NCI-H2196 treated with DMSO at 0.1 percent for 48 hours (cell line): Measurements from ENCODE around the gene CTSH.
"Not testable (repeated sequence)": the region's sequence is repeated elsewhere in the genome, so short reads cannot be mapped to it uniquely, and the experiment has no call there.

ENCODE experiments used
- DNase-seq: peaks from one replicate; lab custom pipeline; 2025; ENCODE audit not compliant: unreplicated experiment; lab: John Stamatoyannopoulos, UW

Gene CTSH

DNA sequence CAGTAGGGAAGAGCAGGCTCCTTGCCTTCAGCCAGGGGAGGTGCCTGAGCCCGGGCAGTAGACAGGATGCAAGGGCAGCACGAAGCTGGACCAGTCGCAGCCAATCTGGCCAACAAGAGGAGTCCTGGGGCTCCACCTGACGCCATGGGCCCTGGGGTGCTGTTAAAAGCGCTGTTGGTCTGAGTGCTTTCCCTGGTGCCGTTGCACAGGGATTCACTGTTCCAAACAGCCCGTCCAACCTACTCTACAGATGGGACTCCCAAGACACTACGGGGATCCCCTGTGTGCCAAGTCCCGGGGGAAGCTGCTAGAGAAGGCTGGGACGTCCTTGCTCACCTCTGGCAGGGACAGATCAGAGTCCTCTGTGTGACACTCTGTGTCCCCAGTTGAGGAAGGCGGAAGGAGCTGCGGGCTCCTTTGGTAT is 632 bp downstream of the CTSH start:
- no peak for DNase-seq

DNA sequence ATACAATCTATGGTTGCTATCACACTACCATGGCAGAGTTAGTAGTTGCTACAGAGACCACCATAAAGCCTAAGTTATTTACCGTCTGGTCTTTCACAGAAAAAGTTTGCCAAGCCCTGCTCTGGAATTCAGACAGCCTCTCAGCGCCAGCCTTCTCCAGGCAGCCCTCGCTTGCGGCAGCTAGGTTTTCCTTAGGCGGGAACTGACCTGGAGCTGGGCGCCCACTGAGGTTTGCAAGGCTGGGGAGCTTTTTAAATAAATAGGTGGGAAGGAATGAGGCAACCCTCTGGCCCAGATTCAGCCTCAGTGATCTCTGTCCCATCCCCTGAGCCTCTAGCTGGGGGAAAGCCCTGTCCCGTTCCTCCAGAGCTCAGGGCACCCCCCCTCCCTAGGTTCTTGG is 1.2 kb downstream of the CTSH start:
- no peak for DNase-seq

DNA sequence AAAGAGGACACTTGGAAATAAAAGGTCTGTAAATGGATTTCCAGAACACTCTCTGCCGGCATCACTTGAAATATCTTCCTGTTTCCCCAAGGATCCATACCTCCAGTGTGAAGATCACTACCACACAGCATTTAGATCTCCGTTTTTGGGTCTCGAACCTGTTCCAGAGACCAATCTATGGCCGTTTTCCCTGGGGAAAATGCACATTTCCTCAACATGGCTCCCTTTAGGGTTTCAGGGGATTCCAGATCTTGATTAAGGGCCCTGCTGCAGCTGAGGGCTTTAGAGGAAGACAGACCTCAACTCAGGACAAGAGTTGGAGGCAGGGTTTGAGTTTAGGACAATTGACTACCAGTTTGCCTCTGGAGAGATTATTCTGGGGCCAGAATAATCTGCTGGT is 2.1 kb downstream of the CTSH start:
- DNase-seq = no peak

DNA sequence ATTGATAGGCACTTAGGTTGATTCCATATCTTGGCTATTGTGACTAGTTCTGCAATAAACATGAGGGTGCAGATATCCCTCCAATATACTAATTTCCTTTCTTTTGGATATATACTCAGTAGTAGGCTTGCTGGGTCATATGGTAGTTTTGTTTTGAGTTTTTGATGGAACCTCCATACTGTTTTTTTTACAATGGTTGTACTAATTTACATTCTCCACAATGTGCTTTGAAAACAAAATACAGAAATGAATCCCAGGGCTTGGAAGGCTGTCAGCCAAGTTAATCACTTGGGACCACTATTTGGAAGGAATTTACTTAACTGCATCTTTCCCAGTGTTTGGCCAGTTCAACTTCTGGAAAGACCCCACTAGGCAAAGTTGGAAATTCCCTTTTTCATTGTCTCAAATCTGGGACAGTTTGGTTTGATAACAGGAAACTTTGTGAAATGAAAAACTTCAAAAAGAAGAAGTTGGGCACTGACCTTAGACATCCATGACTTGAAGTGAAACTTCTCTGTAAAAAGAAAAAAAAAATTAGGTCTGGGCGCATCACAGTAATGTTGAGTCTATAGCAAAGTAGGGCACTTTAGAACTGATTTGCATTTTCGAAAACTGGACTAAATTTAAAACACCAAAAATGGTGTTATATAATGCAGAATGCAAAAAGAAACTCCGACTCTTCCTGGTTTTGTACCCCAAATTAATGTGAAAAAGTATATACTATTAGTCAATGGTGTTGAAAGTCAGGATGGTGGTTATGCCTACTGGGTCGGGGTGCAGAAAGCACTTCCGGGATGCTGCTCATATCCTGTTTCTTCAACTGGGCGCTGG is 6.0 kb downstream of the CTSH start:
- no peak for DNase-seq

DNA sequence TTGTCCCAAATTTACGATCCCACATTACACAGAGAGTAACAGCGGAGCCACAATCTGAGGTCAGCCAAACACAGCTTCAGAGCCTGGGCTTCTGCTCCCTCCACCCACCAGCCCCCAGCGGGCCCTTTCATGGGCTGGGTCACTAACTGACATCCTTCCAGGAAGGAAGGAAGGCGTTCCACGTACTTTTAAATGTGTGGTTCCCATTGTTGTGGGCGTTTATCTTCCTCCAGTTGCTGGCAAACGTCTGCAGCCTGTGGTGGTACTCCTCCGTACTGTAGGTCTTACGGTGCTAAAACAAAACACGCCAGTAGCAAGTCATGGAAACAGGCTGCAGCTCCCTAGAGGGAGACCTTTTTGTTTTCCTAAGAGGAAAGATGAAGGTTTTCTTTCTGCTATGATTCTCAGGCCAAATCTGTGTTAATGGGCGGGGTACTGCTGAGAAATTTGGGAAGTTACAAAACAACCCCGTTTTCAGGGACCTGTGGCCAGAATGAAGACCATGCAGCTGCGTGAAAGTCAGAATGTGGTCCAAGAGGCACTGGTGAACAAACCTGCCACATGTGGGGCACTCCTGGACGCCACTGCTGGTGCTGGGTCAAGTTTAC is 7.6 kb downstream of the CTSH start:
- DNase-seq = no peak

DNA sequence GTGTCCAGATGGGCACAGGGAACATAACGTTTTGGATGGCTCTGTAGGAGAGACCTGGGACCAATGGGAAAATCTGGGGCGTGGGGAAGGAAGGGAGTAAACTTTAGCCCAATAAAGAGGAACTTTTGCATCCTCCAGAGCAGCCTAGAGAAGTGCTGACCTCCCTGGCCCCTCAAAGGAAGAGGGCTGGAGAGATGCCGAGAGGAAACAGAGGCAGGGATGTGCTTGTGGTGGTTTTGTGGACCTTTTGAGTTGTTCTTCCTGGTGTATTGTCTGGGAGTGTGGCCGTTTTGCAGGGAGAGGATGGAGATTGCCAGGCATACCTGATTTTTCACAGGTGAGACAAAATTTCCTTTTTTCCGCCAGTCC is 10.2 kb downstream of the CTSH start:
- DNase-seq = no peak

DNA sequence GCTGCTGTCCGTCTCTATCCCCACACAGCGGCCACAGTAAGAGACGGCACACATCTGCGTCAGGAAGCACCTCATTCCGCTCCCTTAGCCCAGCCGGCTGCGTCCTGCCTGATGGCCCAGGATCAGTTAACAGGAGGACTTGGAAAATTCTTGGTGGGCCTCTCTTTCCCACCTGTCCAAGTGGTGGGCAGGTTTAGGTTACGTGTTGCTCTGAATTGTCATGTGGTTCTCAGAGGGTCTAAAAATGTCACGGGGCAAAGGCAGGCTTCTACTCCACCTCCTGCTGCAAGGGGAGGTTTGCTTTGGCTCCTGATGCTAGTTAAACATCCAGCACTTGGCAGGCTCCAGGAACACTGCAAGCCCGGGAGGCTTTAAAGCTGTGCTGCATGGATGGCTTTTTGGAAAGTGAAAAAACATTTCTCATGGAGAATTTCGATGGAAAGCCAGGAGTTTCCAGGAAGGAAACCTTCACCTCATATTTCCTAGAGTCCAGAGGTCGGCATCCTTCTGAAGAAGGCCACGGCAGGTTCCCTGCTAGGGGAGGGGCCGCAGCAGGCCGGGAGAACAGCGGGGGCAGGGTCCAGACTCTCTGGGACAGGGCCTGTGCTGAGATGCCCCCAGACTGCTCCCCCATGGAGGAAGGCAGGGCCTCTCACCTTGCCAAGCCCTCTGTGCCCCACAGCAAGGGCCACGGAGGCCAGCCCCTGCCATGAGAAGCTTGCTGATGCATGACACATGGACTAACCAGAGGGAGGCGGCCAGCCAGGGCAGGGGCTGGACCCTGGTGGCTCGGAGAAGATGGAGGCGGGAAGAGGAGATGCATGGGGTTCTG is 10.8 kb downstream of the CTSH start:
- no peak for DNase-seq

DNA sequence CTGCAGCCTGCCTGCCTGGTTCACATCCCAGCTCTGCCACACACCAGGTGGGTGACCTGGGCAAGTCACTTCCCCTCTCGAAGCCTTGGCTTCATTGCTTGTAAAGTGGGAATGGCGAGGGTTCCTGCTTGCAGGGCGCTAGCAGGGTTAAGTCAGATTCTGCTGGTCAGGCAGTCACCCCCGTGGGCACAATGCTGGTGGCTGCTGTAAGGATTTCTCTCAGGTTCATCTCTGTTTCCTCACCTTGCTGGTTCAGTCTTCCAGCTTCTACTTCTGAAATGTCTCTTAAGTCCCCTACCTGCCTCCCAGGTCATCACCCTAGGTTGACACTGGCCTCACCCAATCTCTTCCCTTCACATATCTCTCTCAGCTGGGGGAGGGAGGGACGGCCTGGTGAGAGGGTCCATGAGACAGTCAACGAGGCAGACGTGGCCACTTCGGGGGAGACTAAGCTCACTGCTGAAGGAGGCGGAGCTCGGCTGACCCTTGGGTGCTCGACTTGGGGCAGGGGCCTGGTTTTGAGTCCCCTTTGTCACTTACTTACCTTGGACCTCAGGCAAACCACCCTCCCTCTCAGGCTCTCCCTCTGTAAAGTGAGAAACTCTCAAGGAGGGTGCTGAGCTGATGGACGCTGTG is 11.5 kb downstream of the CTSH start:
- no peak for DNase-seq

DNA sequence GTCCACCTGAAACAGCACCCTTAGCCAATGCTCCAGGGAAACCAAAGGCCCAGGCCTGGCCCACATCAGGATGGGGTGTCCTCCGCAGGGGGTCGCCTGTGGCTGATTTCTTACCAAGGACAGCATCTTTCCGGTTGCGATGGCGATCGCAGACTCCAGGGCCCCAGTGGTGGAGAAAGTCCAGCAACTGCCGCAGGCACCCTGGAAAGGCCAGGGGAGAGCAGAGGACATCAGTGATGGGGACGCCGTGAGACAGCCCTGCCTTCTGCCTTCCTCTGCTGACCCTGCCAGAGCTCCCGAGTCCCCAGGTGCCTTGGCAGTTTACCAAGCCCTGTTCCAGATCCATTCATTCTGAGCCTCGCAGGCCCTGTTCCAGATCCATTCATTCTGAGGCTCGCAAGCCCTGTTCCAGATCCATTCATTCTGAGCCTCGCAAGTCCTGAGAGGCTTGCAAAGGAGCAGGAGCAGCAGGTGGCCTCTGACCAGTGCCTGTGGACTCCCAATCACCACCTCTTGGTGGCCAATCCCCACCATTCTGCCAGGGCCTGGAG is 12.5 kb downstream of the CTSH start:
- no peak for DNase-seq

DNA sequence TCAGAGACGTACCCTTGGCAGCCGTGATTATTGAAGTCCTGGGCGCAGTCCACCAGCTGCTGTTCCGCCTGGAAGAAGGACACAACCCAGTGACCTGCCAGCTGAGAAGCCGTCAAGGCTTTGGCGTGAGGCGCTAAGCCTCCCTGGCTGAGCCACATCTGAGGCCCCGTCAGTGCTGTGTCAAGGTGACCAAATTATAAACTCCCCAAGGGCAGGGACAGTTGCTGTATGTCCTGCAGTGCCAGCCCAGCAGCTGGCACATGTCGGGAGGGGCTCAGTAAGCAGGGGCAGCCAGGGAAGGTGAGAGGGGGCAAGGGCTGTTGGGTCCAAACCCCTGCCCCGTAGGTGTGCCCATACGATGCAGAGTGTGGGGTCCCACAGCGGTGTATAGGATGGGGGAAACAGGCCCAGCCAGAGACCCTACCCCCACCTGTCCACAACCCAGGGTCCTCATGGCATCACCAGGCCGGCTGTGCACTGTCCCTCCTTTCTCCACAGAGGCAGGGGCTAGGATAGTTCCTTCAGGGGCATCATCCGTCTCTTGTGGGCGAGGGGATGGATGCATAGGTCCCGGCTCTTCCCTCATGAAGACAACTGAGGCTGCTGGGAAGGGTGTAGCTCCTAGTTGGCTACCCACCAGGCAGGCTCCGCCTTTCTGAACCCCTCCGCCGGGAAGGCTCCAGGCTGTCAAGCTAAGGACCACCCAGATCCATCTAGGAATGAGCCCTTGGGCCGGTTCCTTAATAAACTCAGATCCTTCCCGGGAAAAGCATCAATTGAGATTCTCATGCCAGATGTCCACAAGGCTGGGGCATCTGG is 13.2 kb downstream of the CTSH start:
- no peak for DNase-seq

DNA sequence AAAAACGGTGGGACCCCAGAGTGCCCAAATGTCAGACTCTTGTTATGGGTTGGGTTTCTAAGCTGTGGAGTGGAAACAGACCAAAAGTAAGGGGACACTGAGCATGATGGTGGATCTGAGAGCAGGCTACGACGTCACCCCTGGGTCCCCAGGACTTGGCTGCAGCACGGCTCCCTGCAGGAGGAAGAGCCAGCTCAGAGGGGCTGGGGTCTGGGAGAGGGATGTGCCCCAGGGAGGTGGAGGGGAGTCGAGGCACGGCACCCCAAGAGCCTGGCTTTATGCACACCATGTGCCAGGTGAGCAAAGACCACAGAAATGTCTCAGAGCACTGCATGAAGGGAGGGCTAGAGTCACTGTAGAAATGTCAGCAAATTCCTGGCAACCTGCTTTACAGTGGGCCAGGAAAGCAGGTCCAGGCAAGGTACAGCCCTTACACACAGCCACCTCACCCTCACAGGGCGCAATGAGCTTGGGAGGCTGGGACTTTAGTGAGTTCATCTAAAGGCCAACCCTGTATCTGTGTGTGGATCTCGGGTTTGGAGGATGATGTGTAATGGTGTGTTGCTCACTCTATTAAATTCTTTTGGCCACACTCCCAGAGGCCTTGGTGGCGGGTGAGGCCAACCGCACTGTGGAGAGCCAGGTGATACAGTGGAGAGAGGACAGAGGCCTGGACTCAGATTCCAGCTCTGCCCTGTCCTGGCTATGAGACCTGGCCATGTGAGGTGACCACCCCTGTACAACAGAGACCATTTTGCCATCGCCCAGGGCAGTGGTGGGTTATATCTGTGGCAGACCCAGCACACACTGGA is 14.1 kb downstream of the CTSH start:
- peak; percentile 41 for DNase-seq

DNA sequence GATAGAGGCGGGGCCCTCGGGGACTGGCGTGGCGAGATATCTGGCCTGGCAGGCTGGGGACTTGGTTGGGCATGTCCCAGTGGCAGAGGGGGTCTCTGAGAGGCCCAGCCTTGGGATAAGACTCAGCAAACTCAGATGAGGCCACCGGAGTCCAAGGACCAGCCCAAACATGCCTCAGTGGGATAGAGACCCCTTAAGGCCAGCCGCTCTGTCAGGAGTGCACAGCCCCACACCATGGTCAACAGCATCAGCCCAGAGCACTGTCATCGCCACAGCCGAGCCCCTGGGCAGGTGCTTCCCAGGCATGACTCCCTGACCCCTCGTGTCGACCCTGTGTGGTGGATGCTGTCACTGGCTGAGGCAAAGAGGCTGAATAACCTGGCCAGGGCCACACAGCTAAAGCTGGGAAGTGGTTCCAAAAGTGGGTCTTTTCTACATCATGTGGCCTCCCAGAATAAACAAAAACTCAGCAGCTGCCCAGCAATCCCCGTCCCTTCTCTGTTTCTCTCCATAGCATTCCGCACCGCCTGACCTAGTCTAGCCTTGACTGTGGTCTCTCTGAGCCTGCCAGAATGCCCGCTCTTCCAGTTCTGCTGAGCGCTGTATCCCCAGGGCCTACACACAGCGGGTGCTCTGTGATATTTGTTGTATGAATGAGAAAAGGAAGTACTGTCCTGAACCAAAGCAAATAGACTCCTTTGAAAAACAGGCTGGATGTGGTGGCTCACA is 15.1 kb downstream of the CTSH start:
- no peak for DNase-seq

DNA sequence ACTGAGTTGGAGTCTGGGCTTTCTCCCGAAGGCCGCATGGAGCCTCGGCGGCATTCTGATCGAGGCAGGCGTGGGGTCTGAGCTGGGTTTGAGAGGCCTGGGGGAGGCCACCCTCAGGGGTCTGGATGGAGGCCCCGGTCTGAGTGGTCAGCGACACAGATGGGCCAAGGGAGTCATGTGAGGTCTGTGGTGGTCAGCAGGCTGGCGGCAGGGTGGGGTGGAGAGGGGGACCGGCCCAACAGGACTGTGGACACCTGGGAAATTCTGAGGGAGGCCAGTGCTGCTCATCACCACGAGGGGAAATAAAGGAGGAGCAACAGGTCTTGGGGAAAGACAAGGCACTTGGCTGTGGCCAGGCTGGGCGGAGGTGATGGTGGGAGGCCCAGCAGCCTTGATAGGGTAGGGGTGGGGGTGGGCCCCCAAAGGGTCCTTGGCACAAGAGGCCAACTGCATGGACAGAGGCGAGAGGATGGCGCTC is 16.2 kb downstream of the CTSH start:
- no peak for DNase-seq

DNA sequence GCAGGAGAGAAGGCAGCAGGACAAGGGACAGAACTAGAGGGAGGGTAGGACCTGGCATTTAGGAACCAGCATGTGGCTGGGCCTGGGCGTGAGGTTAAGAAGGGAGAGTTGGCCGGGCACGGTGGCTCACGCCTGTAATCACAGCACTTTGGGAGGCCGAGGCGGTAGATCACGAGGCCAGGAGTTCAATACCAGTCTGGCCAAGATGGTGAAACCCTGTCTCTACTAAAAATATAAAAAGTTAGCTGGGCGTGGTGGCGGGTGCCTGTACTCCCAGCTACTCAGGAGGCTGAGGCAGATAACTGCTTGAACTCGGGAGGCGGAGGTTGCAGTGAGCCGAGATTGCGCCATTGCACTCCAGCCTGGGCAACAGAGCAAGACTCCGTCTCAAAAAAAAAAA is 16.7 kb downstream of the CTSH start:
- not testable (repeated sequence) for DNase-seq

DNA sequence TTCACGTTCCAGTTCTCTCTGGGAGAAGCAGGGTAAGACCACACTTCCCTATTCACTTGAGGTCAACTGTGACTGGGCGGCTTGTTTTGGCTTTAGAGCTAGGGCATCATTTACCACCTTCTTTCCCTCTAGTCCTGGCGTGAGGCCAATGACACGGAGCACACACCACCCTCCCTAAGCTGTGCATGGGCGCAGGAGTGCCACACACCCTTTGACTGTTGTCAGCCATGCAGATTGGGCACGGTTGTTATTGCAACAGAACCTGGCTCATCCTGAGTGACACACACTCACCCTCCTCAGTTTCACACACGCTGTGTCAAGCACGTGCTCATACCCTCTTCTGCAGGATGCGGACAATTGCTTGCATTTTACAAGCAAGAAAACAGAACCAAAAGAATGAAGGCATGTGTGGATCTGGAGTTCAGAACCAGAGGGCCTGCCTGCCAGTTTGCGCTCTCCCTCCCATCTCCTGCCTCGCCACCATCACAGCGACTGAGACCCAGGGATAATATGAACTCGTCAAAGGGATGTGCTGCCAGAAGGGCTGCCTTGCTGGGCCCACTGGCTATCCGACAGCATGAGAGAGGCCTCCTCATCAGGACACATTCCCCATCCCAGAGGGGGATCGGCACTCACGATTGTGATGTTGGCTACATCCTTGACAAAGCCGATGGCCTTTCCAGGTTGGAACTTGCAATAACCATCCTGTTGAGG is 17.6 kb downstream of the CTSH start:
- no peak for DNase-seq

DNA sequence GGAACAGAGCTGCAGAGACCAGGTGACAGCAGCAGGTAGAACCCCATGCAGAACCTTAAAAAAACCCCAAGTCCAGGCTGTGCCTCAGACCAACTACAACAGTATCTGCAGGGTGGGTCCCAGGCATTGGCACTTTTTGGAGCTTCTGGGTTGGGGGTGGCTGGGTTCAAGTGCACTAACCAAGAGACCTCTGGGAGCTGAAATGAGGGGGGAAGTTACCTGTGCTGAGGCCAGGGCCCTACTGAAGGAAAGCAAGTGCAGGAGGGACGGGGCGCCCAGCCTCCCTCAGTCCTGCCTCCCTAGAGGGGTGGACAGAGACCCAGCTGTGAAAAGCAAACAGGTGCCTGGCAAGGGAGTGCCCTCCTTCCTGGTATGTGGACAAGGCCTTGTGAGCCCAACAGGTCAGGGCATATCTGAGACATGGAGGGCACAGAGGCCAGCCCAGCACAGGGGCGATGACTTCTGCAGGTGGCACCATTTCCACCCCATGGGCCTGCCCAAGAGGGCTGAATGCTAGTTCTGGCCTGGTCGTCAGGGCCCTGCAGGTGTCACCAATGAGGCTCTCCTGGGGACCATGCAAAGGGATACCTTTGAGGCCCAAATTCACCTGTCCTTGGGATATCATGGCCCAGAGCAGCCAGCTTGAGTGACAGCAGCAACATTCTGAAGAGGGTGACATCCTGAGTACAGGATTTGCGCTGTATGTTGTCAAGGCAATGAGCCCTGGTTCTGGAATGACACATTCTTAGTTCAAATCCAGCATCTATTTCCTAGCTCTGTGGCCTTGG is 18.7 kb downstream of the CTSH start:
- no peak for DNase-seq

DNA sequence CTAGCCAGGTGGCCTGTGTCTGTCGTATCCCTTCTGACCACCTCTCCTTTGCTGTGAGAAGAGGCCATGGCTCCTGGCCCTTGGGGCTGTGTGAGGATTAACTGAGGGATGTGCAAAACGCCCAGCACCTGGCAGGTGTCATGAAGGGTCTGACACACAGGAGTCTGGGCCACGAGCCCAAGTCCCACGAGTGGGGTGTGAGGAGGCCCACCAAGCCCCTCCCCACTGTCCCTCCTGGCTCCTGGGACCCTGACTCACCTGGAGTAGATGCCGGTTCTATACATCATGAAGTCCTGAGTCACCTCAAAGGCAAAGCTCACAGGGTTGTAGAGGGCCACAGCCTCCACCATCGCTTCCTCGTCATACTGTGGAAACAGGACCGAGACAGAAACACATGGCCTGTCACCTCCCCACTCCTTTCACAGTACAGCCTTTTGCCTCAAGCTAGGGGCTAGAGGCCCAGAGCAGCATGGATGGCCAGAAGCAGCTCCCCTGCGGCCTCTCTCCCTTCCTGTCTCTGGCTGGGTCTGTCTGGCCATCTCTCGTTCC is 19.7 kb downstream of the CTSH start:
- no peak for DNase-seq
